Superior temporal gyrus (tissue), 1 donor: ENCODE data around the gene TMPRSS9.

Experiments
- DNase-seq: peaks from one replicate; pipeline ENCODE4 v3.0.0-alpha.2; 2016; ENCODE audit errors: extremely low spot score

TMPRSS9 gene

GRCh38 chr19:2329501-2329916 is 30.6 kb upstream of the TMPRSS9 start:
- no peak for DNase-seq

- no peak for DNase-seq
These were observed 29.8 kb upstream of the TMPRSS9 start for GRCh38 chr19:2330255-2330631.

GRCh38 chr19:2330632-2331284 is 29.3 kb upstream of the TMPRSS9 start:
- DNase-seq = no peak

GRCh38 chr19:2331601-2332246 is 28.3 kb upstream of the TMPRSS9 start:
- DNase-seq = peak; percentile 75

GRCh38 chr19:2332341-2333026 is 27.6 kb upstream of the TMPRSS9 start:
- no peak for DNase-seq

- DNase-seq = no peak
These were observed 26.8 kb upstream of the TMPRSS9 start for GRCh38 chr19:2333027-2333806.

- DNase-seq = no peak
These were observed 26.3 kb upstream of the TMPRSS9 start for GRCh38 chr19:2333807-2334211.

- DNase-seq = no peak
These were observed 25.6 kb upstream of the TMPRSS9 start for GRCh38 chr19:2334426-2334825.

GRCh38 chr19:2334986-2335846 is 24.8 kb upstream of the TMPRSS9 start:
- no peak for DNase-seq

GRCh38 chr19:2335848-2336247 is 24.2 kb upstream of the TMPRSS9 start:
- no peak for DNase-seq

GRCh38 chr19:2336528-2337328 is 23.3 kb upstream of the TMPRSS9 start:
- no peak for DNase-seq

- DNase-seq = peak; percentile 57
These were observed 22.7 kb upstream of the TMPRSS9 start for GRCh38 chr19:2337329-2337707.

GRCh38 chr19:2338055-2338615 is 21.9 kb upstream of the TMPRSS9 start:
- no peak for DNase-seq

- DNase-seq = no peak
These were observed 21.1 kb upstream of the TMPRSS9 start for GRCh38 chr19:2338751-2339643.

- DNase-seq = no peak
These were observed 20.3 kb upstream of the TMPRSS9 start for GRCh38 chr19:2339644-2340310.

GRCh38 chr19:2340496-2341243 is 19.4 kb upstream of the TMPRSS9 start:
- no peak for DNase-seq

- DNase-seq = no peak
These were observed 18.8 kb upstream of the TMPRSS9 start for GRCh38 chr19:2341244-2341751.

- DNase-seq = no peak
These were observed 18.1 kb upstream of the TMPRSS9 start for GRCh38 chr19:2341982-2342381.
